GM18951 (cell line): ENCODE results near the gene AGO3.

Experiments
- POLR2A ChIP-seq: IDR thresholded peaks from 4 replicates; pipeline ENCODE4 v1.6.1; 2011; ENCODE audit warnings: mild to moderate bottlenecking; ENCODE audit not compliant: insufficient read length, insufficient read depth; ENCODE audit errors: extremely low read depth
- in situ Hi-C: fragments of 300-500 bp; cut with MboI; formaldehyde crosslinking; loops from one replicate; pipeline ENCODE4 v1.12.0; 2022; ENCODE audit warnings: low sequenced_read_pairs, mixed read lengths, inconsistent platforms; ENCODE audit not compliant: unreplicated experiment

Gene AGO3

GRCh38 chr1:36084497-36085115 lies 153.7 kb downstream of the AGO3 start:
- no peak for TF ChIP-seq POLR2A

GRCh38 chr1:36085126-36085525 lies 154.2 kb downstream of the AGO3 start:
- in situ Hi-C loops, result no loop called here
- no peak for TF ChIP-seq POLR2A

More at GRCh38 chr1:36084497-36085115, 153.7 kb downstream of the AGO3 start:
- in situ Hi-C loops, result no loop called here

GRCh38 chr1:36085686-36086526 lies 155.0 kb downstream of the AGO3 start:
- TF ChIP-seq POLR2A, result no peak
- in situ Hi-C loops, result no loop called here

- TF ChIP-seq POLR2A, result no peak
- in situ Hi-C loops, result no loop called here
These were observed 155.8 kb downstream of the AGO3 start for GRCh38 chr1:36086529-36087232.

GRCh38 chr1:36087233-36088123 lies 156.6 kb downstream of the AGO3 start:
- in situ Hi-C loops, result no loop called here
- TF ChIP-seq POLR2A, result no peak

- in situ Hi-C loops, result no loop called here
- no peak for TF ChIP-seq POLR2A
These were observed 157.3 kb downstream of the AGO3 start for GRCh38 chr1:36088265-36088576.

- TF ChIP-seq POLR2A, result peak; percentile 98
- in situ Hi-C loops, result no loop called here
These were observed 157.9 kb downstream of the AGO3 start, which contains the start of gene ADPRS for GRCh38 chr1:36088577-36089392. TSS of gene ADPRS (plus strand) at chr1:36088892. CDS start at chr1:36088905, 13 bp downstream.

GRCh38 chr1:36089393-36090121 lies 158.7 kb downstream of the AGO3 start:
- TF ChIP-seq POLR2A, result no peak
- in situ Hi-C loops, result no loop called here

GRCh38 chr1:36091141-36091540 lies 160.2 kb downstream of the AGO3 start:
- TF ChIP-seq POLR2A, result no peak
- in situ Hi-C loops, result no loop called here

- no peak for TF ChIP-seq POLR2A
- in situ Hi-C loops, result no loop called here
These were observed 160.8 kb downstream of the AGO3 start for GRCh38 chr1:36091698-36092097.

GRCh38 chr1:36092166-36092797 lies 161.4 kb downstream of the AGO3 start:
- no peak for TF ChIP-seq POLR2A
- in situ Hi-C loops, result no loop called here
